Pancreas (tissue), 10 donors: ENCODE results near the gene UCKL1. TPM values are rescaled to one million over a fixed set of nuclear protein-coding genes. Genes with fewer than 3 reads are reported as not detected.
A peak's percentile ranks its signal among the peaks of the same experiment; 100 is the strongest.

Experiments
- ATAC-seq, 4 donors: fragments of 200-7000 bp; cut with Tn5 transposase; one replicate each; pipeline versions ENCODE4 v1.8.0 to v1.9.1; 2020; ENCODE audit warnings: mild to moderate bottlenecking in 4 of 4, moderate library complexity in 4 of 4
- DNase-seq, 6 donors: peaks; one replicate each; pipeline ENCODE4 v3.0.0-alpha.2; 2020
- FAIRE-seq: peaks from 2 replicates; lab custom pipeline; 2012; peaks lifted over from hg19 to GRCh38; lab: Jason Lieb, UNC
- H3K27ac ChIP-seq, 4 donors: fragments of 200-600 bp; sonication (generic); 1 replicate in 3 of 4; 2 replicates in 1 of 4; pipeline versions ENCODE4 v1.5.0 to v1.8.0; 2020
- H3K27me3 ChIP-seq, 4 donors: fragments of 200-600 bp; one replicate each; pipeline ENCODE4 v1.8.0; 2021
- H3K36me3 ChIP-seq, 3 donors: fragments of 200-600 bp; sonication (generic) in 1 of 3; one replicate each; pipeline versions ENCODE4 v1.5.0 to v1.8.0; 2020 to 2021
- H3K4me1 ChIP-seq, 3 donors: fragments of 200-600 bp; one replicate each; pipeline ENCODE4 v1.8.0; 2021
- H3K4me3 ChIP-seq, 4 donors: fragments of 200-600 bp; sonication (generic) in 2 of 4; one replicate each; pipeline versions ENCODE4 v1.5.0 to v1.8.0; 2020 to 2021
- H3K9me3 ChIP-seq, 4 donors: fragments of 200-600 bp; one replicate each; pipeline ENCODE4 v1.8.0; 2021
- CTCF ChIP-seq, 4 donors: fragments of 200-600 bp; sonication (generic) in 3 of 4; IDR thresholded peaks; one replicate each; pipeline versions ENCODE4 v1.5.0 to v1.8.0; 2021; ENCODE audit warnings: antibody characterized with exemption in 4 of 4
- WGBS, 2 donors: extraction: QIAGEN DNeasy Blood & Tissue Kit; methylation state at CpG; one replicate each; pipeline ENCODE4 v1.1.7; 2013; 5-methylcytosine and 5-hydroxymethylcytosine counted together
- intact Hi-C, 3 donors: fragments of 100-400 bp; cut with DNase I; formaldehyde crosslinking; loops; one replicate each; pipeline versions ENCODE4 v1.11.1 to v1.14.2; 2022
- polyA plus RNA-seq, 2 donors: library from polyadenylated mRNA; stranded (reverse); fragments of 200-250 nt; gene quantifications; one replicate each; pipeline ENCODE4 v1.2.3, GENCODE V29; 2013
- total RNA-seq, 6 donors: library from RNA; stranded (reverse); fragmentation: NEBNext Ultra II Directional in 4 of 6; extraction: Animal tissue kit (Norgen Biotek cat#: 25700) in 4 of 6; gene quantifications; one replicate each; pipeline versions ENCODE4 v1.2.1 to v1.2.4, GENCODE V29; 2021 to 2023
- donor health status: healthy with polysubstance abuse.
- donor health status: DM: no; HTN: no; CAD: no; lungs with moderate emphysema.
- donor health status: DM: no; HTN: no; CAD: no.
- donor health status: control.
- donor health status: control.
- donor health status: Bipolar disorder and iron deficiency.
- donor health status: DM: yes; HTN: yes; CAD: no.
- donor health status: DM: no; HTN: no; CAD: no.
- donor health status: DM: no; HTN: no; CAD: no.
- donor health status: DM: yes; HTN: yes; CAD: no.

UCKL1 gene
- total and polyA plus RNA-seq, 8 donors, result 13.9 to 84.7 (median 18.1) TPM

GRCh38 chr20:63941282-63942081 is 14.7 kb downstream of the UCKL1 start:
- no peak overlapping the region for H3K4me3 ChIP-seq
- H3K27ac ChIP-seq, result no peak overlapping the region
- WGBS, 2 donors, result 85 to 89% methylated on average over 35 of the region's 39 CpGs
- peaks cover 3 to 48% (median 17%) of the 10 kb centered on the region in 3 donors for H3K36me3 ChIP-seq
- TF ChIP-seq CTCF (IDR thresholded peaks at IDR 0.05), result no peak
- DNase-seq (peak in 4 of 6 donors; percentile 24 to 73 (median 49)), ATAC-seq (peak in 1 of 4 donors; percentile 3), FAIRE-seq (no peak)
- no peaks in the 10 kb centered on the region for H3K9me3 ChIP-seq
- intact Hi-C loops, result no loop called here
- no peaks in the 10 kb centered on the region for H3K27me3 ChIP-seq
- no peaks in the 10 kb centered on the region for H3K4me1 ChIP-seq

- H3K36me3 ChIP-seq, result peaks cover 3 to 47% (median 17%) of the 10 kb centered on the region in 3 donors
- H3K27me3 ChIP-seq, result no peaks in the 10 kb centered on the region
- WGBS, 2 donors, result 95 to 96% methylated on average over 58 of the region's 58 CpGs
- H3K4me3 ChIP-seq, result no peak overlapping the region
- no peak overlapping the region for H3K27ac ChIP-seq
- intact Hi-C loops, result no loop called here
- FAIRE-seq (no peak), DNase-seq (peak in 4 of 6 donors; percentile 10 to 76 (median 38)), ATAC-seq (no peak)
- H3K9me3 ChIP-seq, result no peaks in the 10 kb centered on the region
- TF ChIP-seq CTCF (IDR thresholded peaks at IDR 0.05), result no peak
- H3K4me1 ChIP-seq, result no peaks in the 10 kb centered on the region
Observed at GRCh38 chr20:63940472-63941266, 15.5 kb downstream of the UCKL1 start.

GRCh38 chr20:63940071-63940471 is 16.1 kb downstream of the UCKL1 start:
- peaks cover 3 to 43% (median 17%) of the 10 kb centered on the region in 3 donors for H3K36me3 ChIP-seq
- ATAC-seq, result no peak
- FAIRE-seq, result no peak
- 93 to 95% methylated on average over 23 of the region's 23 CpGs for WGBS, 2 donors
- no peak overlapping the region for H3K27ac ChIP-seq
- H3K4me3 ChIP-seq, result no peak overlapping the region
- TF ChIP-seq CTCF (IDR thresholded peaks at IDR 0.05), result no peak
- intact Hi-C loops, result no loop called here
- no peaks in the 10 kb centered on the region for H3K4me1 ChIP-seq
- peak in 2 of 6 donors; percentile 28 to 70 for DNase-seq
- no peaks in the 10 kb centered on the region for H3K9me3 ChIP-seq
- H3K27me3 ChIP-seq, result no peaks in the 10 kb centered on the region

GRCh38 chr20:63939061-63939935 is 16.9 kb downstream of the UCKL1 start:
- peaks cover 3 to 36% (median 17%) of the 10 kb centered on the region in 3 donors for H3K36me3 ChIP-seq
- H3K27me3 ChIP-seq, result no peaks in the 10 kb centered on the region
- TF ChIP-seq CTCF (IDR thresholded peaks at IDR 0.05), result no peak
- peak in 4 of 6 donors; percentile 9 to 71 (median 44) for DNase-seq
- WGBS, 2 donors, result 88 to 92% methylated on average over 33 of the region's 33 CpGs
- no peak for FAIRE-seq
- no peaks in the 10 kb centered on the region for H3K9me3 ChIP-seq
- H3K27ac ChIP-seq, result no peak overlapping the region
- ATAC-seq, result no peak
- intact Hi-C loops, result no loop called here
- H3K4me1 ChIP-seq, result no peaks in the 10 kb centered on the region
- no peak overlapping the region for H3K4me3 ChIP-seq
